HG02571 (cell line): Measurements from ENCODE around the gene STARD5.

Source experiments
- ATAC-seq: cut with Tn5 transposase; IDR thresholded peaks from one replicate; pipeline ENCODE4 v1.9.1; 2021; ENCODE audit warnings: mild to moderate bottlenecking, moderate library complexity; ENCODE audit not compliant: unreplicated experiment

The STARD5 gene

DNA sequence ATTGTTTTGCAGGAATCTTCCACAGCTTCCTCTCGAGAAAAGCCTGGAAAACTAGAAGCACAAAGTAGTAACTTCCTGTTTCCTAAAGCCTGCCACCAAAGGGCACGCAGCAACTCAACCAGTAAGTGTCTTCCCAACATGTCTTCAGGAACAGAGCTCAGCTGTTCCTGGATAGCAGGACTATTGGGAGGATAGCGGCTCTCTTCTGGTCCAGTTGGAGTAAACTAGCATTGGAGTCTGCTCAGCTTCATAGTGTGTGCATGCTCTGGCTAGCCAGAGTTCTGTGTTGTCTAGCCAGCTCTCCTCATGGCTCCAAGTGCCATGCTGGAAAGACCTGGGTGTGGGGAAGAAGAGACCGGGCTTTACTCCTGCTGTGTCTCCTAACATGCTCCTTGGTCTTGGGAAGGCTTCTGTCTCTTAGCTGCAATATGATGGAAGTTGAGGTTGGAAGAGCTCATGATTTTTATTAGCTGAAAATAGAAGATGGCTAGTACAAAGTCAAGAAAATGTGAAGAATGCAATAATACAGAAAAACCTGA is 64.1 kb downstream of the STARD5 start:
- no peak for ATAC-seq
